Mesothelial cell of epicardium (in vitro differentiated cells): ENCODE results near the gene ANKFN1. TPM values are rescaled to one million over a fixed set of nuclear protein-coding genes. Genes with fewer than 3 reads are reported as not detected.

ENCODE experiments used
- DNase-seq, 2 experiments: peaks; one replicate each; pipeline ENCODE4 v3.0.0; 2021; ENCODE audit warnings: low spot score in 2 of 2; ENCODE audit not compliant: unreplicated experiment in 2 of 2
- H3K27ac Mint-ChIP-seq: 2 replicates; pipeline ENCODE4 v1.8.0; 2021; ENCODE audit warnings: mixed read lengths
- H3K27me3 Mint-ChIP-seq: 2 replicates; pipeline ENCODE4 v1.8.0; 2021; ENCODE audit warnings: low read depth, mixed read lengths
- H3K36me3 Mint-ChIP-seq: 2 replicates; pipeline ENCODE4 v1.8.0; 2021; ENCODE audit warnings: mixed read lengths
- H3K4me1 Mint-ChIP-seq: 2 replicates; pipeline ENCODE4 v1.8.0; 2021; ENCODE audit warnings: mixed read lengths
- H3K4me3 Mint-ChIP-seq: 2 replicates; pipeline ENCODE4 v1.8.0; 2021; ENCODE audit warnings: mild to moderate bottlenecking, moderate library complexity, mixed read lengths
- H3K9me3 Mint-ChIP-seq: 2 replicates; pipeline ENCODE4 v1.8.0; 2021; ENCODE audit warnings: mixed read lengths
- CTCF ChIP-seq: fragments of 200-600 bp; sonication (generic); IDR thresholded peaks from one replicate; pipeline ENCODE4 v1.5.0; 2021; ENCODE audit warnings: antibody characterized with exemption; ENCODE audit not compliant: unreplicated experiment
- total RNA-seq: library from RNA; stranded (reverse); gene quantifications from 3 replicates; pipeline ENCODE4 v1.2.1, GENCODE V29; 2021

Gene ANKFN1
- total RNA-seq, 1 donor from 2014 or later = 0.34 TPM

DNA sequence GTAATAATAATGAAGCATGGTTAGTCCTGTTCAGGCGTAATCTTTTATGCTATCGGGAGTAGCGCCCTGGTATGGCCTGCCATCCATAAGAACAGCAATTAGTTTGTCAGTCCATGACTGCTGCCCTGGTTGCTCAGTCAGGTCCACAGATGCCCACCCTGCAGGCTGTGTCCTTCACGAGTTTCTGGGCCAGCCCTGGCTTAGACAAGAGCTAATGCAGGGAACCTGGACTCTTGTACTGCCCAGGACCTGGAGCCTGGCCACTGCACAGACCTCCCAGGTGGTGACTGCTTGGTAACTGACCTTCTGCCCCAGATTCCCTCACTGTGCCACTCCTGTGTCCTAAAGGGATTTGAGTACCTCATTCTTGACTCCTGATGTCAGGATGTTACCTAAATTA lies 279.2 kb downstream of the ANKFN1 start:
- no peak for TF ChIP-seq CTCF
- Mint-ChIP-seq H3K4me3 (no peak overlapping the region), H3K4me1 (no peaks in the 10 kb centered on the region)

GRCh38 chr17:56434610-56435009 lies 281.3 kb downstream of the ANKFN1 start:
- TF ChIP-seq CTCF = no peak
- Mint-ChIP-seq H3K4me1 (peaks cover 4% of the 10 kb centered on the region), H3K27ac (no peak overlapping the region), H3K27me3 (no peaks in the 10 kb centered on the region), H3K36me3 (no peaks in the 10 kb centered on the region), H3K4me3 (no peak overlapping the region), H3K9me3 (no peaks in the 10 kb centered on the region)
- DNase-seq = no peak

More for the DNA sequence above, 279.2 kb downstream of the ANKFN1 start:
- H3K27ac Mint-ChIP-seq = no peak overlapping the region
- no peaks in the 10 kb centered on the region for H3K27me3 Mint-ChIP-seq
- DNase-seq = no peak
- no peaks in the 10 kb centered on the region for H3K36me3 Mint-ChIP-seq
- no peaks in the 10 kb centered on the region for H3K9me3 Mint-ChIP-seq

DNA sequence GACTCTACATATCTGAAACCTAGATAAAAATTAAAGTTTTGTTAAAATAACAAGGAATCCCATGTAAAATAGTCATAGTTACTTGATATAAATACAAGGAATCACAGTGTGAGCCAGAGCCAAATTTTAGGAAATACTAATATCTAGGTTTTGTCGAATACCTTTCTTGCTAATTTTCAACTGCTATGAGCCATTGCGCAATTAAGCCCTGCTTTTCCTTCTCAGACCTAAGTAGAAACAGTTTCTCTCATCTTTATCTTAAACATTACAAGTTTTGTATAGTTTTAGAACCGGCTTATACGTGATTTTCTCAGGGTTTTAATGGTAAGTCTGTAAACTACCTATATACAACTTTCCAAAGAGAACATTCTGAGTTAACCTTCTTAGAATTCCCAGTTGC lies 282.9 kb downstream of the ANKFN1 start:
- Mint-ChIP-seq H3K9me3 (no peaks in the 10 kb centered on the region), H3K27ac (no peak overlapping the region), H3K36me3 (no peaks in the 10 kb centered on the region), H3K4me3 (no peak overlapping the region), H3K27me3 (no peaks in the 10 kb centered on the region), H3K4me1 (peaks cover 11% of the 10 kb centered on the region)
- TF ChIP-seq CTCF = no peak
- DNase-seq = no peak

DNA sequence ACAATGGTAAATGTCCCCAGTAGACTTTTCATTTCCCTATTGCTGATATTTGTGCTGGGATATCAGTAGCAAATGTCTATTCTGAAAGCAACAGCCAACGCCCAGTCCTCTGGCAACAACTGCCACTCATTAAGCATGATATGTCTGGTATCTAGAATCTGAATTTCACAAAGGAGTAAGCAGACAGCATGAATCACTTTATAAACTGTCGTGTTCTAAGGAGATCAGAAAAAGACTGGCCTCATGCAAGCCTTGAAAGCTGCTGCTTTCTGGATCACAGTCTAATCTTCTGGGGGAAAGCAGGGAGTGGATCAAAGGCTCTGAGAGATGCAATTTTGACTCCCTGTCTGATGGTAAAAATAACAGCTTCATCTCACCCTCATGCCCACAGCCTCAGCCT lies 287.1 kb downstream of the ANKFN1 start:
- no peaks in the 10 kb centered on the region for H3K27me3 Mint-ChIP-seq
- DNase-seq = no peak
- H3K9me3 Mint-ChIP-seq = no peaks in the 10 kb centered on the region
- peaks cover 26% of the 10 kb centered on the region for H3K4me1 Mint-ChIP-seq
- H3K27ac Mint-ChIP-seq = peak overlapping the region; percentile 14
- no peak for TF ChIP-seq CTCF
- no peaks in the 10 kb centered on the region for H3K36me3 Mint-ChIP-seq
- H3K4me3 Mint-ChIP-seq = no peak overlapping the region

GRCh38 chr17:56441308-56441707 lies 288.0 kb downstream of the ANKFN1 start:
- DNase-seq = no peak
- Mint-ChIP-seq H3K27me3 (no peaks in the 10 kb centered on the region), H3K36me3 (no peaks in the 10 kb centered on the region), H3K9me3 (no peaks in the 10 kb centered on the region), H3K27ac (no peak overlapping the region), H3K4me1 (peaks cover 26% of the 10 kb centered on the region), H3K4me3 (no peak overlapping the region)
- TF ChIP-seq CTCF = no peak

DNA sequence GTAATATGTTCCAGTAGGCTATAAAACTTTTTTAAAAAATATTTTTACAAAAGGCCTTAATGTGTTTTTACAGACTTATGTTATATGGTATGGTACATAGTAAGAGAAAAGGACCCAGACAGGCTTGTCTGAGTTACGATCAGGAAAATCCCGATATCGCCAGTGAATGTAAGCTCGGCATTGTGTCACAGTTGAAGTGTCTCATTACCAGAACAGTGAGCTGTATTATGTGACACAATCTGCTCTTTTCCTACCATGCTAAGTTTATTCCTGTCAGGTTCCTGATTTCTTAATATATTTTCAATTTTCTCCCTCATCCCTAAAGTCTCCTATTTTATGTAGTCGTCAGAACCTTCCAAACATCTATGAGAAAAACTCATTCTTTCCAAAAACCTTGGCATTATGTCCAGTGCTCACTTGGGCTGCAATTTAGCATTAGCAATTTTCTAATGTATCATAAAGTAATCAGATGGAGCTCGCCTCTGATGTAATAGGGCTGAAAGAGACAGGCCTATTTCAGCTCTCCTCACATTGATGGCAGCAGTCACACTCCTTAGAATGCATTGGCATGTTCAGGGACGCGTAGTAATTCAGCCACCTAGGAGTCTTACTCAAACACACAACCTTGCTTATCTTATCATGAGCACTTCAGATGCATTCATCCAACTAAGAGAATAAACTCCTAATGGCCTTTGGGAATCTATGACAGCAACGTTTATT lies 292.6 kb downstream of the ANKFN1 start:
- Mint-ChIP-seq H3K27ac (no peak overlapping the region), H3K36me3 (no peaks in the 10 kb centered on the region), H3K4me1 (peaks cover 37% of the 10 kb centered on the region), H3K27me3 (peaks cover 6% of the 10 kb centered on the region), H3K4me3 (no peak overlapping the region), H3K9me3 (no peaks in the 10 kb centered on the region)
- no peak for DNase-seq
- TF ChIP-seq CTCF = no peak
